Amniotic epithelial cell (primary cell): ENCODE results near the gene ABCB10.
A peak's percentile ranks its signal among the peaks of the same experiment; 100 is the strongest.
"Not testable (repeated sequence)": the region's sequence is repeated elsewhere in the genome, so short reads cannot be mapped to it uniquely, and the experiment has no call there.

ENCODE experiments used
- DNase-seq: peaks from one replicate; pipeline ENCODE4 v3.0.0-alpha.2; 2010; ENCODE audit warnings: low read depth

ABCB10 gene

GRCh38 chr1:229572286-229572685, 13.8 kb upstream of the ABCB10 start:
- DNase-seq: no peak

DNA sequence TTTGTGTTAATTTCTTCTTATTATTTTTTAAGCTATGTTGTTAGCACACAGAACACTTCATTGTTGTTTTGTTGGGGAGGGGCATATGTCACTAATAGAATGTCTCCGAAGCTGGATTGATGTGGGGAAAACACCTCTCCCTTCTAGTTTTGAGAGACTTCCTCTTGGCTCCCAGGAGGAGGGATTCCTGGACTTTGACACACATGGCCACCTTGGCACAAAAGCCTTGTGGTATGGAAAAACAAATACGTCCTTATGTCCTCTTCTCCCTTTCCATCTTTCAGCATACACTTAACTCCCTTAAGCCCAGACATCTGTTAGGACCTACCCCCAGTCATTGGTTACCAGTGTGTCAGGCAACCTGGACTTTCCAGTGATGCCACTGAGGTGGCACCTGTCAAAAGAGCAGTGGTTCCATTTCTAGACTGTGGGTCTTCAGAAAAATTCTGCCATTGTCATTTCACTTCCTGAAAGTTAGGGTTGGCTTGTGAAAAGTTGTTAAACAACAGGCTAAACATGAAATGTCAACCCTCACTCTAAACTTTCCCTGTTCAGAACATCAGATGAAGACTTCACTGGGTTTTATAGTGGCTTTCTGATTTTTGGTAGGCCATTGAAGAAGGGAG, 12.5 kb upstream of the ABCB10 start:
- no peak for DNase-seq

DNA sequence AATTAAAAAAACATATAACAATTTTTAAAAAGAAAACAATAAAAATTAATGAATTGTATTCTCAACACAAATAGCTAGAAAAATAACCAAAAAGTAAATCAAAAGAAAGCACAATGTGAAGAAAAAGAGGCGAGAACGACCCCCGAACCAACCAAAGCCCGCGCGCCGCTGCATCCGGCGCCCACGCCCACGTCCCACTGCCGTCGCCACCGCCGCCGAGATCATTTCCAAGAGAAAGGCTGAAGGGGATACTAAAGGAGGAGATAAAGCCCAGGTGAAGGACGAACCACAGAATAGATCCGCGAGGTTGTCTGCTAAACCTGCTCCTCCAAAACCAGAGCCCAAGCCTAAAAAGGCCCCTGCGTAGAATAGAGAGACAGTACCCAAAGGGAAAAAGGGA, 11.8 kb upstream of the ABCB10 start:
- DNase-seq: no peak

- DNase-seq: no peak
Measured at GRCh38 chr1:229567109-229567868, 8.8 kb upstream of the ABCB10 start.

GRCh38 chr1:229563701-229564100, 5.2 kb upstream of the ABCB10 start:
- DNase-seq: peak; percentile 45

DNA sequence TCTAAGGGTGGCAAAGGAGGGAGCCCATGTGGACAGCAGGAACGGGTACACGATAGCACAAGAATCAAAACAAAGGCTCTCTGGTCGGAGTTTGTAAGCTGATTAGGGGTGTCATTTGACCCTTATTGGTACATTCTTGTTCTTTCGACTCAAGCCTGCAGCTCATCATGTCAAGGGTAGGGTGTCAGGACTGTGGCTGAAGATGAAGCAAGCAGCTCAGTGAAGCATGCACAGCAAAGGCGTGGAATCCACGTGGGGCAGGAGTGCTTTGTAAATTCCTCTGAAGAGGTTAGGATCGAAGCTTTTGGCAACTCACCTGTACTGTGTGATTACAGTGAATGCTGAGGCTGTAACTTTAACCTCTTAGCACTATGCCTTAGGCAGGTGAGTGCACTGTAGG, 4.7 kb upstream of the ABCB10 start:
- peak; percentile 41 for DNase-seq

DNA sequence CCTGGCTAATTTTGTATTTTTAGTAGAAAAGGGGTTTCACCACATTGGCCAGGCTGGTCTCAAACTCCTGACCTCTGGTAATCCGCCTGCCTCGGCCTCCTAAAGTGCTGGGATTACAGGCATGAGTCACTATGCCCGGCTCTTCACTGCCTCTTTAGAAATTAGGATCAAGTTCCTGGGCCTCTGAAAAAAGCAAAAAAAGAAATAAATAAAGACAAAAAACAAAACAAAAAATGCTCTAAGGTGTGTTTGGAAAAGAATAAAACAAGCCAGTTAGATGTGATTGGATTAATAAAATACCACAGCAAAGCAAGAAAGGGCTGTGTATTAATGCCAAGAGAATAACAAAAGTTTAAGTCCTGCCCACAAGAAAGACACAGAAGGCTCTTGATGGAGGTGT, 4.2 kb upstream of the ABCB10 start:
- DNase-seq: no peak

DNA sequence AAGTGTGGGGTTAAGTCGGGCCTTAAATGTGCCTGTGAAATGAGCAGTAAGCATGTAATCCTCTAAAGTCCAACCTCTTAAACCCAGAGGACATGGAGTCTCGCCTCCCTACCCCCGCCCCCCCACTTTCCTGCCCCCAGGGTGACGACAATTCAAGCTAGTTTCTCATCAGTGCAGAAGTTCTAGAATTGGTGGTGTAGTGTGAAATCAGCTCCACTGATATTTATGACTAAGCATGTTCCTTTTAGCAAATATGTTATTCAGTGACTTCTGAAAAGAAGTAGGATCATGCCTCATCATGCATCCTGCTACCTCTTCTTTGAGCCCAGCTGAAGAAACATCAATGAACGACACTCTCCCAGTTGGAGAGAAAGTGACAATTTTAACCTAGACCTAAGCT, 2.6 kb upstream of the ABCB10 start:
- no peak for DNase-seq

GRCh38 chr1:229560124-229560523, 1.6 kb upstream of the ABCB10 start:
- DNase-seq: not testable (repeated sequence)

DNA sequence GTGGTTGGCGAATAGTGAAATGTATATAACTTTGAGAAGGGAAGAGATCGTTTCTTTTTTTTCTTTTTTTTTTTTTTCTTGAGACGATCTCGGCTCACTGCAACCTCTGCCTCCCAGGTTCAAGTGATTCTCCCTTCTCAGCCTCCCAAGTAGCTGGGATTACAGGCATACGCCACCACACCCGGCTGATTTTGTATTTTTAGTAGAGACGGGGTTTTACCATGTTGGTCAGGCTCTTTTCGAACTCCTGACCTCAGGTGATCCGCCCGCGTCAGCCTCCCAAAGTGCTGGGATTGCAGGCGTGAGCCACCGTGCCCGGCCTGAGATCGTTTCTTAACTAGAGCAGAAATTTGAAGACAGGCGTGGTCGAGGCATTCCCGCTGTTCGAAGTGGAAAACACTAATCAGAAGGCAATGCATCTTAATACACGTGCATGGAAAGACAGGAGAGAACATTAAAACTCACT, 862 bp upstream of the ABCB10 start:
- DNase-seq: not testable (repeated sequence)

- no peak for DNase-seq
Measured at GRCh38 chr1:229557913-229558414, 543 bp downstream of the ABCB10 start.

DNA sequence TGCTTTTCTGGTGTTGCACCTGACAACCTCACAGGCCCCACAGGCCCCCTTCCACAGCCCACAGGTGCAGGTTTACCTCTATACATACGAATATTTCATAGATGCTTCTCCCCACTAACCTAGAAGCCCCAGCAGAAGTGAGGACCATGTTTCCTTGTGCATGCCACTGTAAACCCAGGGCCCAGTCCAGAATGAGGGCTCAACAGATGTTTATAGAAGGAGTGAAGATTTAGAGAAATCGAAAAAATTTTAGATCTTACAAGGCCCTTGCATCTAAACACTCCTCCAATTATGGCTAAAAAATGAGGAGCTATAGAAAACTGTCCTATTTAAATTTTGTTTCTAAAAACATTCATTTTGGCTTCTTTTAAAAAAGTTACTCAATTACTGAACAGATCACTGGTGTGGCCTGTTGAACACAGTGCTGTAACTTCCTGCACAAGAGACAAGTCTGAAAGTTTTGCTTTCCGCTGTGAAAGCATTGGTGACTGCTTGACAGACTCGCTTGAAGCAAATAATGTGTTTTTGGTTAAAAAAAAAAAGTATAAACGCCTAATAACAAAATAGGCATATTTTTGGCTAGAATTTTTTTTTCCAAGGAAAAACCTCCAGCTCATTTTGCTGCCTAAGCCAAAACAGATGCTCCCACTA, 1.2 kb downstream of the ABCB10 start:
- DNase-seq: peak; percentile 19

DNA sequence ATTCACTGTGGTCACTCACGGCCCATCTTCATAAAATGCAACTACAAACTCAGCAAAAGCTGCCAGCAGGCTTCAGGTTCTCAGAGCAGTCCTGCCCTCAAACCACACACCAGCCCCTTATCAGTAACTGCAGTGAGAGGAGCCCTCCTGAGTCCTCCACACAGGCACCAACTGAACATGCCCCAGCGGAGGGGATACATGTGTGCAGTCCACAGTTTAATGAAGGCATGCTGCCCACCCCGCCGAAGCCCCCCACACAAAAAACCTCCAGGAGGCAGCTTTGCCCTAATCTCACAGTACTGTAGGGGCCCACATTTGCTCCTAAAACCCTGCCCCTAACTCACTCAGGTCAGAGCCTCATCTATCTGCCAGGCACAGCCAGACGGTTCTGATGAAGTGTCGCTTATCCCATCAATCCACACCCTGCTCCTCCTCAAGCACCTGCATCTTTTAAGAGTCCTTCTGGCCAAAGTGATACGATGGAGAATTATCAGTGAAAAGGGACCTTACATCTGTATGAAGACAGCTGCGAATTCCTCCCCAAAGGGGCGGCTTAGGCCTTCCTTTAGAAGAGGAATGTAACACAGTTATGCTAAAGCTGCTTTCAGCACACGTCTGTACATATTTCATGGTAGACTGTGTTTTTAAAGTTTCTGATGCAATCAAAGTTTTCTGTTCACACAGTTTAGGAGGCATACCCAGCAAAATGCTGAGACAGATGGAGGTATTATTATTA, 3.5 kb downstream of the ABCB10 start:
- DNase-seq: peak; percentile 37

GRCh38 chr1:229553621-229554130, 4.8 kb downstream of the ABCB10 start:
- peak; percentile 22 for DNase-seq

GRCh38 chr1:229552732-229553131, 5.8 kb downstream of the ABCB10 start:
- no peak for DNase-seq

DNA sequence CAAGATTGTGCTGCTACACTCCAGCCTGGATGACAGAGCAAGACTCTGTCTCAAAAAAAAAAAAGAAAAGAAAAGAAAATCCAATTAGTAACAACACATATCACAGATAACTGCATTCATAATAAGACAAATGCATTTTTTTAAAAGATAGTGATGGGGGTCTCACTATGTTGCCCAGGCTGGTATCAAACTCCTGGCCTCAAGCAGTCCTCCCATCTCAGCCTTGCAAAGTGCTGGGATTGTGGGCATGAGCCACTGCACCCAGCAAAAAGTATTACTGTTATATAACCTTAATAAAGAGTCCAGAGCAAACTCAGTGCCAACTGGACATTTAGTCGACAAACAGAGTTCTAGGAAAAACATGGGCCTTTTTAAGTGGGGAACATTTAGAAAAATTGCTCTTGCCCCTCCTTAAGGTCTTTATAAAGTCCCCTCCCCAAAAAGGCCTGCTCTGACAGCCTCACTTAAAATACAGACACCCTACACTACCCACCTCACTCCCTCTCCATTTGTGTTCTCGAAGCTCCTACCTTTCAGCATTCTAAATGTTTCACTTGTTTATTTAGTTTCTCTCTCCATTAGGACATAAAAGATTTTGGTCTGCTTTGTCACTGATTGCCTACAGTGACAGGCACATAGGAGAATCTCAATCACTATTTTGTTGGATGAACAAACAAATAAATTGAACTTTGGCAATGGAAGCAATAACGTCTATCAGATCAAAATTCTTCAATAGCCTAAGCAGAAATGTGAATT, 7.5 kb downstream of the ABCB10 start:
- DNase-seq: no peak

- no peak for DNase-seq
Measured at GRCh38 chr1:229547542-229547941, 11.0 kb downstream of the ABCB10 start.

- no peak for DNase-seq
Measured at GRCh38 chr1:229544587-229544986, 13.9 kb downstream of the ABCB10 start.

DNA sequence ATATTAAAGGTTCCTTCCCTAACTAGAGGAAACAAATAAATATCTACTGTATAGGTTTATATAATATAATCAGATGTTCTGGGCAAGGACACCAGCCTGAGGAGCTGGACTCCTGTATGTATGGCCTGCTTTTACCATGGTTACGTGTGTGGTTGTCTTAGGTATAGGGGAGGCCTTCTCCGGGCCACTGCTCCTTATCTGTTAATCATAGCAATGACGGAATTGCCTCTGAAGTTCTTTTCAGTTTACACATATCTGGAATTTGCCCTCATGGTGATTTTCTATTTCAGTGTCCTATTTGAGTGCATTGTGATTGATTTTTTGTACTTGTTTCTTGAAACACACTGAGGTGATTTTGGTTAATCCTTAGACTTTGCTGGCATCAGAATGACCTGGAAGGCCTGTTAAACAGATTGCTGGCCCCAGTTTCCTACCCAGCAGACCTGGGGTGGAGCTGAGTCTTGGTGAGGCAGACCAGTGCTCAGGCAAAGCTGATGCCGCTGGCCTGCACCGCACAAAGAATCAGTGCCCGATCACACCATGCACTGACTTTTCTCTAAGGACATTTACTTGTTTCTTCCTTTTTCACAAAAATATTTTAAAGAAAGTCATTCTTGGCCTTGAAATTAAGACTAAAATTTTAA, 18.5 kb downstream of the ABCB10 start:
- DNase-seq: no peak

DNA sequence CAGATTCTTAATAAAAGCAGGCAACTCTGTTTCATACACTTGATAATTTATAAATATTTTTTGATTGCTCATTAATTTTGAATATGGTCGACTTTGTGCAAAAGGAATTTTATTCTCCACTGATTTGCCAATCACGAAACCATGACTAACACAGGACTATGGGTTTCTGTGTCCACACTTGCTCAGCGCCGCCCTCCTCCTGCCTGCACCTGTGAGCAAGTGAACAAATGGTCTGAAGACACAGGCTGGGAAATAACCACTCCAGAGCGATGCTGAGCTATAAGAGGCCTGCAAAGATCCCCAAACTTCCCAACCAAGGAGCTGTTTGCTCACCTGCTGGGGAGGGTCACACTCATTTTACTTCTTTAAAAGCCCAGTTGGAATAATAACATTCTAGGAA, 19.6 kb downstream of the ABCB10 start:
- no peak for DNase-seq

GRCh38 chr1:229537894-229538293, 20.6 kb downstream of the ABCB10 start:
- DNase-seq: peak; percentile 64
